Ishikawa (cell line): Measurements from ENCODE around the gene PARVB.

ENCODE experiments used
- CEBPB ChIP-seq: IDR thresholded peaks from 2 replicates; pipeline ENCODE4 v1.6.1; 2012
- CREB1 ChIP-seq: IDR thresholded peaks from 2 replicates; pipeline ENCODE4 v1.6.1; 2012; ENCODE audit warnings: low read depth
- EGR1 ChIP-seq: IDR thresholded peaks from 2 replicates; pipeline ENCODE4 v1.6.1; 2012
- EP300 ChIP-seq: IDR thresholded peaks from 2 replicates; pipeline ENCODE4 v1.6.1; 2012; ENCODE audit warnings: borderline replicate concordance
- FOXM1 ChIP-seq: IDR thresholded peaks from 2 replicates; pipeline ENCODE4 v1.6.1; 2012; ENCODE audit warnings: low read depth, borderline replicate concordance
- NFIC ChIP-seq: IDR thresholded peaks from 2 replicates; pipeline ENCODE4 v1.6.1; 2012
- RAD21 ChIP-seq: IDR thresholded peaks from 2 replicates; pipeline ENCODE4 v1.6.1; 2012; ENCODE audit warnings: low read depth
- TAF1 ChIP-seq: IDR thresholded peaks from 2 replicates; pipeline ENCODE4 v1.6.1; 2012; ENCODE audit warnings: low read depth, mild to moderate bottlenecking
- TCF12 ChIP-seq: IDR thresholded peaks from 2 replicates; pipeline ENCODE4 v1.6.1; 2012; ENCODE audit warnings: low read depth
- TEAD4 ChIP-seq: IDR thresholded peaks from 2 replicates; pipeline ENCODE4 v1.6.1; 2012
- YY1 ChIP-seq: IDR thresholded peaks from 2 replicates; pipeline ENCODE4 v1.6.1; 2012; ENCODE audit warnings: low read depth
- ZBTB7A ChIP-seq: IDR thresholded peaks from 2 replicates; pipeline ENCODE4 v1.6.1; 2012; ENCODE audit warnings: low read depth
- TF ChIP-seq, protein P1 (sequence below): IDR thresholded peaks from 2 replicates; pipeline ENCODE4 v1.6.1; 2012
- TF ChIP-seq, protein P2 (sequence below): IDR thresholded peaks from 2 replicates; pipeline ENCODE4 v1.6.1; 2012
- TF ChIP-seq, protein P3 (sequence below): IDR thresholded peaks from 2 replicates; pipeline ENCODE4 v1.6.1; 2012; ENCODE audit warnings: low read depth, mild to moderate bottlenecking

Gene PARVB

DNA sequence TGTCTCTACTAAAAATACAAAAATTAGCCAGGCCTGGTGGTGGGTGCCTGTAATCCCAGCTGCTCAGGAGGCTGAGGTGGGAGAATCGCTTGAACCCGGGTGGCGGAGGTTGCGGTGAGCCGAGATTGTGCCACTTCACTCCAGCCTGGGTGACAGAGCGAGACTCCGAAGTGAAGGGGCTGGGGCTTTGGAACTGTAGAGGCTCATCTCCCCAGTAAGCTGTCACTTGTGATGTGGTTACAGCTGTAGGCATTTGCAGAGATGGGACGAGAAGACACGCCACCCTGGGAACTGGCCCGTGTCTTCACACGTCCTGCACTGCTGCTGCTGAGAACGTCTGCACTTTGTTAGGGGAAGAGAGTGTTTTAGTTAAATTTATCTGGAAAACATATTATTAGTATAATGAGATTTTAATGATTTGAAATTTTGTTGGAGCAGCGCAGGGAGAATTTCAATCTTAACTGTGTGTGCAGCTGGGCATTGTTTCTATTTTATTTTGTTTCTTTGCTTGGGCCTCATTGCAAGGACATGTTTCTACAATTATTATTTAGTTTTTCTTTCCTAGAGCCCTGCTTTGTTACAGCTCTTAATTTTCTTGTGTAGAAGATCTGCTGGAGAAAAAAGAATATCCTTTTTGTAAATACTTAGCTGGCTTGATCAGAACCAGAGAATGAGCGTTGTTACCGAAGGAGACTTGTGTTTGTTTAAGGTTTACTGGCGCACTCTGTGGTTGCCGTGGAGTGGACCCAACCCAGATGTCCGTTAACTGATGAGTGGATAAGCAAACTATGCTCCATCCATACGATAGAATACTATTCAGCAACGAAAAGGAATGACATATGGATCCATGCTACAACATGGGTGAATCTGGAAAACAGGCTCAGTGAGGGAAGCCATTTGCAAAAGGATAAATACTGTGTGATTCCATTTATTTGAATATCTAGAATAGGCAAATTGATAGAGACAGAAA is 18.4 kb downstream of the PARVB start:
- no peak for TF ChIP-seq EP300
- no peak for TF ChIP-seq EGR1
- no peak for TF ChIP-seq CREB1
- TF ChIP-seq CEBPB: no peak
- no peak for TF ChIP-seq TAF1
- TF ChIP-seq TEAD4: no peak
- TF ChIP-seq, protein P1, sequence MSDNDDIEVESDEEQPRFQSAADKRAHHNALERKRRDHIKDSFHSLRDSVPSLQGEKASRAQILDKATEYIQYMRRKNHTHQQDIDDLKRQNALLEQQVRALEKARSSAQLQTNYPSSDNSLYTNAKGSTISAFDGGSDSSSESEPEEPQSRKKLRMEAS: no peak
- TF ChIP-seq, protein P2, sequence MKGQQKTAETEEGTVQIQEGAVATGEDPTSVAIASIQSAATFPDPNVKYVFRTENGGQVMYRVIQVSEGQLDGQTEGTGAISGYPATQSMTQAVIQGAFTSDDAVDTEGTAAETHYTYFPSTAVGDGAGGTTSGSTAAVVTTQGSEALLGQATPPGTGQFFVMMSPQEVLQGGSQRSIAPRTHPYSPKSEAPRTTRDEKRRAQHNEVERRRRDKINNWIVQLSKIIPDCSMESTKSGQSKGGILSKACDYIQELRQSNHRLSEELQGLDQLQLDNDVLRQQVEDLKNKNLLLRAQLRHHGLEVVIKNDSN: no peak
- TF ChIP-seq ZBTB7A: no peak
- TF ChIP-seq TCF12: no peak
- no peak for TF ChIP-seq YY1
- TF ChIP-seq, protein P3, sequence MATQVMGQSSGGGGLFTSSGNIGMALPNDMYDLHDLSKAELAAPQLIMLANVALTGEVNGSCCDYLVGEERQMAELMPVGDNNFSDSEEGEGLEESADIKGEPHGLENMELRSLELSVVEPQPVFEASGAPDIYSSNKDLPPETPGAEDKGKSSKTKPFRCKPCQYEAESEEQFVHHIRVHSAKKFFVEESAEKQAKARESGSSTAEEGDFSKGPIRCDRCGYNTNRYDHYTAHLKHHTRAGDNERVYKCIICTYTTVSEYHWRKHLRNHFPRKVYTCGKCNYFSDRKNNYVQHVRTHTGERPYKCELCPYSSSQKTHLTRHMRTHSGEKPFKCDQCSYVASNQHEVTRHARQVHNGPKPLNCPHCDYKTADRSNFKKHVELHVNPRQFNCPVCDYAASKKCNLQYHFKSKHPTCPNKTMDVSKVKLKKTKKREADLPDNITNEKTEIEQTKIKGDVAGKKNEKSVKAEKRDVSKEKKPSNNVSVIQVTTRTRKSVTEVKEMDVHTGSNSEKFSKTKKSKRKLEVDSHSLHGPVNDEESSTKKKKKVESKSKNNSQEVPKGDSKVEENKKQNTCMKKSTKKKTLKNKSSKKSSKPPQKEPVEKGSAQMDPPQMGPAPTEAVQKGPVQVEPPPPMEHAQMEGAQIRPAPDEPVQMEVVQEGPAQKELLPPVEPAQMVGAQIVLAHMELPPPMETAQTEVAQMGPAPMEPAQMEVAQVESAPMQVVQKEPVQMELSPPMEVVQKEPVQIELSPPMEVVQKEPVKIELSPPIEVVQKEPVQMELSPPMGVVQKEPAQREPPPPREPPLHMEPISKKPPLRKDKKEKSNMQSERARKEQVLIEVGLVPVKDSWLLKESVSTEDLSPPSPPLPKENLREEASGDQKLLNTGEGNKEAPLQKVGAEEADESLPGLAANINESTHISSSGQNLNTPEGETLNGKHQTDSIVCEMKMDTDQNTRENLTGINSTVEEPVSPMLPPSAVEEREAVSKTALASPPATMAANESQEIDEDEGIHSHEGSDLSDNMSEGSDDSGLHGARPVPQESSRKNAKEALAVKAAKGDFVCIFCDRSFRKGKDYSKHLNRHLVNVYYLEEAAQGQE: no peak
- TF ChIP-seq RAD21: no peak
- TF ChIP-seq FOXM1: no peak
- no peak for TF ChIP-seq NFIC

DNA sequence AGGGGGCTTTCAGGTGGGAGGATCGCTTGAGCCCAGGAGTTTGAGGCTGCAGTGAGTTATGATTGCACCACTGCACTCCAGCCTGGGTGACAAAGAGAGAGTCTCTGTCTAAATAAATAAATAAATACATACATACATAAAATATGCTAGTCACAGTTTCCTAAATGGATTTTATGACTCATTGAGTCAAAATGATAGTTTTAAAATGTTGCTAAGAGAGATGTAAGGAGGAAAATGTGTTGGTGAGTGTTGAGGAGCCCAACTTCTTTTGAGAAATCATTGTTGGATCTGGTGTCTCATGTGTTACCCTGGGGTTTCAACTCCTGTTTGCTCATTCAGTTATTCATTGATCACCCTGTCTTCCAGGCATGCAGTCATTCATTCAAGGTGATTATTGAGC is 21.0 kb downstream of the PARVB start:
- TF ChIP-seq NFIC (no peak), FOXM1 (no peak), ZBTB7A (no peak), YY1 (no peak), CEBPB (no peak)
- TF ChIP-seq, protein P3: no peak
- TF ChIP-seq, protein P1: no peak

DNA sequence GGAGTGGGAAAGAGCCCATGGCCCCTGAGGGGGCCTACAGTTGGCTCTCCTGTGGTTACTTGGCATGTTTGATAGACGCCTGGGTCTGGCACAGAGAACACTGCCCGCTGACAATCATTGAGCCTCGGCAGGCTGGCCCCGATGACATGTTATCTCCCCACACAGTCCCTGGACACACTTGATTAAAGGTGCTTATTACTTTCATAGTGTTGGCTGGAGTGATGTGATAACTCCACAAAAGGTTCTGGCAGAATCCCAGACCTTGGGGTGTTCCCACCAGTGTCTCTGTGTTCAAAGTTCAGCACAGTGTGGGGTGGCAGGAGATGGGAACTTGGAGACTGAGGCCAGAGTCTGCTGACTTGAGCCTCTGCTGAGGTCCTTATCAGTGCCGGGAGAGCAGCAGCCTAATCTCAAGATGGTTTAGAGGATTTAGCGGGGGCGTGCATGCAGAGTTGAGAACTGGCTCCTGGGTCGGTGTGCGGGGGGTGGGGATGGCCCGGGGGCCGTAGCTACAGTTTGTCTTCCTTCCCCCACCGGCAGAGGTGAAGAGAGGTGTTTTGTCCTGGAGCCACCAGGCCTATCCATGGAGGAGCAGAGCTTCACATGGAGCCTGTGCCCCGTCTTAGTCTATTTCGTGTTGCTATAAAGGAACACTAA is 22.5 kb downstream of the PARVB start:
- TF ChIP-seq FOXM1 (no peak), TEAD4 (no peak), TAF1 (no peak), ZBTB7A (no peak), RAD21 (no peak), CEBPB (no peak), CREB1 (no peak), NFIC (no peak), EP300 (no peak), EGR1 (no peak)
- TF ChIP-seq, protein P1: no peak
- TF ChIP-seq, protein P2: no peak
- TF ChIP-seq, protein P3: no peak

DNA sequence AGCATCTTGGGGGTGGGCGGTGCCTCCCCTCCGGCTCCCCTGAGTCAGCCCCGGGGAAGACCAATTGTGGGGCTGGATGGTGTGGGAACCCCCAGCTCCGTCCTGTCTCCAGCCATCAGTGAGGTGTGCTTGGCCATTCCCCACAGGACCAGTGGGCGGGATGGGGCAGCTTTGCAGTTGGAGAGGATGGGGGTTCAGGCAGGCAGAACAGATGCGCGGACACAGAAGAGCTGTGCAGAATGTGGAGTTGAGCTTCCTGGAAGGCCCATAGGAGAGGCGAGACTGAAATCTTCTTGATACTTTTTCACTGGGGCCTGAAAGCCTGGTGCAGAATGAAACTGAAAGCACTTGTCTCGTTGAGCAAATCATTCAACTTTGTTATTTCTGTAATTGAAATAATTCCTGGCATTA is 23.8 kb downstream of the PARVB start:
- no peak for TF ChIP-seq EP300
- no peak for TF ChIP-seq CEBPB
- TF ChIP-seq RAD21: no peak
- TF ChIP-seq, protein P3: no peak
- no peak for TF ChIP-seq TEAD4
- no peak for TF ChIP-seq TCF12
- TF ChIP-seq TAF1: no peak
- TF ChIP-seq ZBTB7A: no peak
- no peak for TF ChIP-seq YY1
- TF ChIP-seq NFIC: no peak
- no peak for TF ChIP-seq CREB1
